Body of pancreas (tissue), 4 donors: Measurements from ENCODE around the gene PLPP3.

Source experiments
- POLR2A ChIP-seq, 3 donors: fragments of 450-650 bp; IDR thresholded peaks; one replicate each; pipeline ENCODE4 v1.6.1; 2016; ENCODE audit warnings: antibody characterized with exemption in 3 of 3, mild to moderate bottlenecking in 2 of 3
- TF ChIP-seq, protein P1 (sequence below), 7 experiments: fragments of 450-650 bp in 4 of 7; fragments of 200-600 bp in 3 of 7; sonication (generic) in 3 of 7; IDR thresholded peaks; one replicate each; pipeline ENCODE4 v1.5.1; 2016 to 2019; ENCODE audit warnings: antibody characterized with exemption in 7 of 7

DNA sequence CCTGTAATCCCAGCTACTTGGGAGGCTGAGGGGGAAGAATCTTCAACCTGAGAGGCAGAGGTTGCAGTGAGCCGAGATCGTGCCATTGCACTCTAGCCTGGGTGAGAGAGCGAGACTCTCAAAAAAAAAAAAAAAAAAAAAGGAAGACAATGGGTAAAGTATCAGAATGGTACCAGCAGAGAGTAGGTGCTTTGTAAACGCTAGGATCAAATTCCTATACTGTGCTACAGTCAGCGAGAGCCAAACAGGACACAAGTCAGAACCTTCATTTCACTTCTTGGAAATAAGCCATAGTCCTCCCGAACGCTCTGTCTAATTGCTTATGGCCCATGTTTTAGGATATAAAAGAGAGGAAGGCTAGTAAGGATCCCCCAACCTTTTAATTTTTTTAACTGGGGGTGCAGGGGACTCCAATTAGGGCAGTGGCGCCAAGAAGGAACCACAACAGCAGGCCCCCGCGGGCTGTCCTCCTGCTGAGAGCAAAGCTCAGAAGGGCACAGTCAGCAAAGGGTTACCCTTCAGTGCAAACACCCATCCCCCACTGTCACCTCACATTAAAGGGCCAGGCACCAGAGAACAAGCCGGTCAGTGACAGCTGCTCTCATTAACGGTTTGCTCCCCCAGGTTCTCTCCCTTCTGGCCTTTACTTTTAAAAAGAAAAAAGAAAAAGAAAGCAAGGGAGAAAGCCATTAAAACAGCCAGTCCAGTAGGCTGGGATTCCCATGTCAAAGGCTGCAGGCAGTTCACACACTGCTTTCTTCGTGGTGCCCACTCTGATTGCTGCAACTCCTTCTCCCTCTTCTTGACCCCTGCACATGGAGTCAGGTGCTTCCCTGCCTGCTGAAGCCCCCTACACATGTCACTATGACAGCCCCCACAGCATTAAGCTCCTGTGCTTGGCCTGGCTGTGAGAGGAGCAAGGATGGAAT is 69.4 kb downstream of the PLPP3 start:
- TF ChIP-seq, protein P1, sequence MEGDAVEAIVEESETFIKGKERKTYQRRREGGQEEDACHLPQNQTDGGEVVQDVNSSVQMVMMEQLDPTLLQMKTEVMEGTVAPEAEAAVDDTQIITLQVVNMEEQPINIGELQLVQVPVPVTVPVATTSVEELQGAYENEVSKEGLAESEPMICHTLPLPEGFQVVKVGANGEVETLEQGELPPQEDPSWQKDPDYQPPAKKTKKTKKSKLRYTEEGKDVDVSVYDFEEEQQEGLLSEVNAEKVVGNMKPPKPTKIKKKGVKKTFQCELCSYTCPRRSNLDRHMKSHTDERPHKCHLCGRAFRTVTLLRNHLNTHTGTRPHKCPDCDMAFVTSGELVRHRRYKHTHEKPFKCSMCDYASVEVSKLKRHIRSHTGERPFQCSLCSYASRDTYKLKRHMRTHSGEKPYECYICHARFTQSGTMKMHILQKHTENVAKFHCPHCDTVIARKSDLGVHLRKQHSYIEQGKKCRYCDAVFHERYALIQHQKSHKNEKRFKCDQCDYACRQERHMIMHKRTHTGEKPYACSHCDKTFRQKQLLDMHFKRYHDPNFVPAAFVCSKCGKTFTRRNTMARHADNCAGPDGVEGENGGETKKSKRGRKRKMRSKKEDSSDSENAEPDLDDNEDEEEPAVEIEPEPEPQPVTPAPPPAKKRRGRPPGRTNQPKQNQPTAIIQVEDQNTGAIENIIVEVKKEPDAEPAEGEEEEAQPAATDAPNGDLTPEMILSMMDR (IDR thresholded peaks at IDR 0.05) = no peak
- TF ChIP-seq POLR2A (IDR thresholded peaks at IDR 0.05) = no peak
